Bladder microvascular endothelial cell (primary cell): Measurements from ENCODE around the gene RHBDL3. TPM values are rescaled to one million over a fixed set of nuclear protein-coding genes. Genes with fewer than 3 reads are reported as not detected.

Experiments
- total RNA-seq: library from RNA; depleted of rRNA; stranded (reverse); fragments of >200 nt; gene quantifications from 2 replicates; pipeline ENCODE4 v1.2.3, GENCODE V29; 2014

RHBDL3 gene, protein sequence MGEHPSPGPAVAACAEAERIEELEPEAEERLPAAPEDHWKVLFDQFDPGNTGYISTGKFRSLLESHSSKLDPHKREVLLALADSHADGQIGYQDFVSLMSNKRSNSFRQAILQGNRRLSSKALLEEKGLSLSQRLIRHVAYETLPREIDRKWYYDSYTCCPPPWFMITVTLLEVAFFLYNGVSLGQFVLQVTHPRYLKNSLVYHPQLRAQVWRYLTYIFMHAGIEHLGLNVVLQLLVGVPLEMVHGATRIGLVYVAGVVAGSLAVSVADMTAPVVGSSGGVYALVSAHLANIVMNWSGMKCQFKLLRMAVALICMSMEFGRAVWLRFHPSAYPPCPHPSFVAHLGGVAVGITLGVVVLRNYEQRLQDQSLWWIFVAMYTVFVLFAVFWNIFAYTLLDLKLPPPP
- total RNA-seq = under 0.01 and 0.06 TPM in 2 replicates

DNA sequence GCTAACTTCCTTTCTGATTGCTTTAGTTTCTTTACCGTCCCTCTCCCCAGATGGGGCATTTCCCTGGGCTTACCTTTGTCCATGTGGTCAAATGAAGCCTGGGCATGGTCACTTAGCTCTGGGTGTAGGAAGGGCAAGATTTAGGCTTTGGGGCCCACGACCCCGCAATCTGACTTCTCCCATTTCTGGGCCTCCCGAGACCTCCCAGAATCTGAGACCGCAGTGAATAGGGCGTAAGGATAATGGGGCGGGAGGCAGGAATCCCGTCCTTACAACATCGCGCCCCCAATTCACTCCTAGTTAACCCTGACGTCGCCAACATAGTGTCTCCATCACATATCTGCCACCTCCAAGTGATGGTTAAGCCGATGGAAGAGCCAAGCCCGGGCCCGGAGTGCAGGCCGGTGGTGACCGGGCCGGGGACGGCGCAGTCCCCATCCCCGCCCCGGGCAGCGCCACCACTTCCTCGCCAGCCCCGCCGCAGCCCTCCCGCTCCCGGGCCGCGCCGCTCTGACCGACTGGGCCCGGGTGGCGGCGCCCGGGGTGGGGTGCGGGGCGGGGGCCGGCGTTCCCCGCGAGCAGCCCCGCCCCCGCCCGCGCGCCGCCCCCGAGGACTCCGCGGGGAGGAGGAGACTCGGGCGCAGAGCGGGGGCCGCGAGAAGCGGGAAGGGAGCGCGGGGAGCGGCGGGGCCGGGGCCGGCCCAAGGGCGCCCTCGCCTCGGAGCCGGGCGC lies at the start of gene RHBDL3:
RHBDL3 (plus strand) TSS at position 641 of the 732 bp plus-strand sequence. CDS start 358 bp downstream, outside the sequence.

DNA sequence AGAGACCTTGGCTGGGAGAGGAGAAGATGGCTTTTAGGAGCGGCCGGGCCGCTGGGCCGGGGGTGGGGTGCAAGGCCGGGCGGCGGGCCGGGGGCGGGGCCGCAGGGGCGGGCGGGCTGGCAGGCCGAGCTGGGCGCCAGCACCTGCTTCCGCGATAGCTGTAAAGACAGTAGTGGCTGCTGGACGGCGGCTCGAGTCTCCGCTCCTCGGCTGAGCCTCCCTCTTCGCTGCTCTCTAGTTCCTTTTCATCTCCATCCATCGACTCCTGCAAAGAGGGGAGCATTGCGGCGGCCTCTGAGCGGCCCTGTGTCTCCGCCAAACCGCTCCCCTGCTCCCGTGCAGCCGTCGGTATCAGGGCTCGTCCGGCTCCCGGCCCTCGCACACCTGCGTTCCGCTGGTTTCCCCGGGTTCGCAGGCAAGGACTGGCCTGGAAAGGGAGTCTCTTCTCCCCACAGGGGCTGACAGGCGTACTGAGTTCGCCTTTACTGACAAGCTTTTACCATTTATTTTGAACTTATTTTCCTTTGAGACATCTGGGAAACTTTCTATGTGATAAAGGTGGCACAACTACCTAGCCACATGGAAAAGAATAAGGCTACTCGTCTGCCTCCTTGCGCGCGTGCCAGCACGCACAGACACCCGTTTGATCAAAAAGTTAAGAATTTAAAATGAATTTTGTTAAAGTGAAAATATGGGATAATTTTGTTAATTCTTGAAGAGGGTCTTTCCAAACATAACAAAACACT lies 76.4 kb downstream of the RHBDL3 start, which contains the start of gene C17orf75:
C17orf75 (minus strand) TSS at position 317 of the 746 bp plus-strand sequence; CDS start at position 283, 34 bp downstream.

DNA sequence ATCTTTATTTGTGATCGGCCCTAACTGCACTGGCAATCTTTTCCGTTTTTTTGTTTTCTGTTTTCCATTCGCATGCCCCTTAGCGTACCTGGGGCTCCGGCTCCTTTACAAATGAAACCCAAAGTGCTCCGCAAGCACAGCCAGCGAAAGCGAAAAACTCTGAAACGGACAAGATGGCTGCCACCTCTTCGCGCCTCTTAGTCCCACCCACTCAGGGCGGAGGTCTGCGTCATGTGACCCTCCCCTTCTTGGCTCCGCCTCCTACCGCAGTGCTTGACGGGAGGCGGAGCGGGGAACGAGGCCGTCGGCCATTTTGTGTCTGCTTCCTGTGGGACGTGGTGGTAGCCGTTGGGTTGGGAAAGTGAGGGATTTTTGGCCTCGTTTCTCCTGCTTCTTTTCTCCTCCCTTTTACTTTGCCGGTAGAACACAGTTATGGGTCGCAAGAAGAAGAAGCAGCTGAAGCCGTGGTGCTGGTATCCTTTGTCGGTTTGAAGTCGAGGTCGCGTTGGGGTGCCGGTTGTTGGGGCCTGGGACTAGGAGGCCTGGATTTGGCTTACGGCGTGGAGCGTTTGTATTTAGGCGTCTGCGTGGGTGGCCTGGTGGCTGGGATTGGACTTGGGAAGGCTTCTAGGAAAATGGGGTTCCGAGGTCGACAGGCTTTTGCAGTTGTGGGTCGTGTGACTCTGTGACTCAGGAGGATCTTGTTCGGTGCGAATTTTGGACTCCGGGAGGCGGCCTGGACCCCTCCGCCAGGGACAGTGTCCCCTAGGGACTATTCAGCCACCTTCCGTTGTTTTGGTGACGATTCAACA lies 84.4 kb downstream of the RHBDL3 start, which contains the start of gene ZNF207:
ZNF207 (plus strand) TSS at position 304 of the 812 bp plus-strand sequence; CDS start at position 433, 129 bp downstream.

Other genes starting within 250 kb of the RHBDL3 start
- 21.0 and 47.1 TPM in 2 replicates for gene RHOT1, start 123.3 kb upstream of the RHBDL3 start, total RNA-seq
- gene C17orf75, start 76.3 kb downstream of the RHBDL3 start, total RNA-seq = 18.9 and 23.2 TPM in 2 replicates
- 51.8 and 112 TPM in 2 replicates for gene ZNF207, start 84.3 kb downstream of the RHBDL3 start, total RNA-seq
- 77.1 and 132 TPM in 2 replicates for gene PSMD11, start 178.7 kb downstream of the RHBDL3 start, total RNA-seq
- gene CDK5R1, start 221.2 kb downstream of the RHBDL3 start, total RNA-seq = 0.97 and 3.1 TPM in 2 replicates